Spleen (tissue), 7 donors: Measurements from ENCODE around the gene ALDH4A1.

Experiments used
- POLR2A ChIP-seq, 3 donors: fragments of 450-650 bp; IDR thresholded peaks; one replicate each; pipeline ENCODE4 v1.5.1; 2017; ENCODE audit warnings: antibody characterized with exemption in 3 of 3, mild to moderate bottlenecking in 1 of 3
- TF ChIP-seq, protein P1 (sequence below), 11 experiments: fragments of 200-600 bp in 7 of 11; fragments of 450-650 bp in 4 of 11; sonication (generic) in 4 of 11; IDR thresholded peaks in 8 of 11; conservative IDR thresholded peaks in 3 of 11; 1 replicate in 7 of 11; 2 replicates in 4 of 11; pipeline versions ENCODE4 v1.4.0 to v1.8.0; 2016 to 2021; ENCODE audit warnings: antibody characterized with exemption in 11 of 11, inconsistent platforms in 4 of 11, mild to moderate bottlenecking in 1 of 11
- donor health status: DM: no; HTN: no; CAD: no; lungs with moderate emphysema.
- donor health status: DM: no; HTN: no; CAD: no.
- donor health status: DM: no; HTN: no; CAD: no.

DNA sequence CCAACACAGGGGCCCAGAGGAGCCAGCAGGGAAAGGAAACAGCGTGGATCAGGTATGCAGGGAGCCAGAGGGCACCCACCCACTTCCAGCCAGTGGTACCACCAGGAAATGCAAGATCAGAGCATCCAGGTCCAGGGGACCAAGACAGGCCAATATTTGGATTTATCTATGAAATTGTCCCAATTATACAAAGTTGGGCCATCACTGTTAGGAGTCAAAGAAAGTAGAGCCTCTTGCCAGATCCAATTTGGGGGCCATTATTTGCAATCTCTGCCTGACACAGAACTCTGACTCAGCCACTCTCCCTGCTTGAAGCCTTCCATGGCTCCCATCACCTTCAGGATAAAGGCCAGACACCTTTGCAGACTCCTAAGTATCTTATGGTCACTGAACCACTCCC, 21.8 kb downstream of the ALDH4A1 start:
- TF ChIP-seq, protein P1, sequence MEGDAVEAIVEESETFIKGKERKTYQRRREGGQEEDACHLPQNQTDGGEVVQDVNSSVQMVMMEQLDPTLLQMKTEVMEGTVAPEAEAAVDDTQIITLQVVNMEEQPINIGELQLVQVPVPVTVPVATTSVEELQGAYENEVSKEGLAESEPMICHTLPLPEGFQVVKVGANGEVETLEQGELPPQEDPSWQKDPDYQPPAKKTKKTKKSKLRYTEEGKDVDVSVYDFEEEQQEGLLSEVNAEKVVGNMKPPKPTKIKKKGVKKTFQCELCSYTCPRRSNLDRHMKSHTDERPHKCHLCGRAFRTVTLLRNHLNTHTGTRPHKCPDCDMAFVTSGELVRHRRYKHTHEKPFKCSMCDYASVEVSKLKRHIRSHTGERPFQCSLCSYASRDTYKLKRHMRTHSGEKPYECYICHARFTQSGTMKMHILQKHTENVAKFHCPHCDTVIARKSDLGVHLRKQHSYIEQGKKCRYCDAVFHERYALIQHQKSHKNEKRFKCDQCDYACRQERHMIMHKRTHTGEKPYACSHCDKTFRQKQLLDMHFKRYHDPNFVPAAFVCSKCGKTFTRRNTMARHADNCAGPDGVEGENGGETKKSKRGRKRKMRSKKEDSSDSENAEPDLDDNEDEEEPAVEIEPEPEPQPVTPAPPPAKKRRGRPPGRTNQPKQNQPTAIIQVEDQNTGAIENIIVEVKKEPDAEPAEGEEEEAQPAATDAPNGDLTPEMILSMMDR (IDR thresholded peaks at IDR 0.05 in 8 of 11, conservative IDR thresholded peaks at IDR 0.05 in 3 of 11) = no peak
- TF ChIP-seq POLR2A (IDR thresholded peaks at IDR 0.05) = no peak
